Embryonic facial prominence (tissue), 1 donor: ENCODE data around the gene NHSL2.

ENCODE experiments used
- DNase-seq: peaks from one replicate; pipeline ENCODE4 v3.0.0-alpha.2; 2016; ENCODE audit errors: extremely low spot score

The NHSL2 gene

DNA sequence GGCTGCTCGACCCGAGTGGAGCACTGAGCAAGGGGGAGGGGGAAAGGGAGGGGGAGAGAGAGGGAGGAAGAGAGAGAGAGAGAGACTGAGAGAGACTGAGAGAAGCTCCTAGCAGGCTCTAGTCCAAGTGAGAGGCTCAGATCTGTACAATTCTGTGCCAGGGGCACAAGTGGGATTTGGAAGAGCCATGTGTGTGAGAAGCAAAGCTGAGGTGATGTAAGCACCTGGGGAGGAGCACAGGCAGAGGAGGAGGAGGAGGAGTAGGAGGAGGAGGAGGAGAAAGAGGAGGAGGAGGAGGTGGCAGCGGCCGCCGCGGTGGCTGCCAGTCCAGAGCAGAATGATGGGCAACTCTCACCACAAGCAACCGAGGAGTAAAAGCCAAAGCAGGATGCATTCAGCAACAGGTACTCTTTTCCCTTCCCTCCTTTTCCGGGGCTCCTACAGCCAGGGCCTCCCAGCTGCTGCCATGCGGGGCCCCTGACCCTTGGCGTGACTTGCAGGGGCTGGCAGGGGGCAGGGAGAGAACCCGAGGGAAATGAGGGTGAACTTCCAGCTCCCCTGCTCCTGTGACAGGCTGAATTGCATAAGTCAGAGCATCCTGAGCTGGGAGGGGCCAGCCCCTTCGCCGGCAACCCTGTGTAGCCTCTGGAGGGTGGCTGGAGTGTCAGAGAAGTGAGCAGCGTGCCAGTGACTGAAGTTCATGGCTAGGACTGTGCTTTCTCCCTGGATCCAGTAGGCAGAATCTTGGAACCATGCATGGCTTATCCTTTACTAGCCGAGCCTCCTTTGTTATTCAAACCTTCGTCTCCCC lies 158.9 kb downstream of the NHSL2 start:
- no peak for DNase-seq

DNA sequence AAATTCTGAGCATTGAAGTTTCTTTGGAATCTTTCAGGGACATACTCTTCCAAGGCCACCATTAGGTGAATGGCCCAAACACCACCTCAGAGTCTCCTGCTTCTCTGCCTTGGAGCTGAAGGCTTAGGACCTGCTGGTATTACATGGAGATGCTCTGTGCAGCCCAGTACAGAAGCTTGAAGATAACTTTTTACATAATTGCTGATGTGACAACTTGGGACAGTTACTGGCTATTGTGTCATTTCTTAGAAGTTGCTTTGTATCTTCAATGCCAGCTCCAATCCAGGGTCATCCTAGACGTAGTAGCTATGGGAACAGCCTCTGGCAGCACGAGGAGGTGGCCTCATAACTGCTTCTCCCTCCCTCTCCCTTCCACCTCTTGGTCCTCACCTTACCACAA lies 160.6 kb downstream of the NHSL2 start:
- DNase-seq = no peak

- no peak for DNase-seq
These were observed 163.0 kb downstream of the NHSL2 start for GRCh38 chrX:72073633-72074032.

DNA sequence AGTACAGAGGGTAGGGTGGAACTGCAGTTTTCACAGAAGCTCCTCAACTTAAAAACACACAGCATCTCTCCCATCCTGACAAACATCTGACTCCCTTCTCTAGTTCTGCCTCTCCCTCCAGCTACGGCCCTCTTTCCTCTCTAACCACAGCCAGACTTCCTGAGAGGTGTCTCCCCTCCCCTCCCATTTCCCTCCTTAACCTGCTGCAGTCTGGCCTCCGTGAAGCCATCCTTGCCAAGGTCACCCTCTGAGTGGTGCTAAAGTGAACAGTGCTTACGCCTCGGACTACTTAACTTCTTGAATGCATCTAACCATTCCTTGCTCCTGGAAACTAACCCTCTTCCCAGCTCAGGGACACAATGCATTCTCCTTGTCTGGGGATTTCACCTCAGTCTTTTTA lies 167.8 kb downstream of the NHSL2 start:
- DNase-seq = no peak

DNA sequence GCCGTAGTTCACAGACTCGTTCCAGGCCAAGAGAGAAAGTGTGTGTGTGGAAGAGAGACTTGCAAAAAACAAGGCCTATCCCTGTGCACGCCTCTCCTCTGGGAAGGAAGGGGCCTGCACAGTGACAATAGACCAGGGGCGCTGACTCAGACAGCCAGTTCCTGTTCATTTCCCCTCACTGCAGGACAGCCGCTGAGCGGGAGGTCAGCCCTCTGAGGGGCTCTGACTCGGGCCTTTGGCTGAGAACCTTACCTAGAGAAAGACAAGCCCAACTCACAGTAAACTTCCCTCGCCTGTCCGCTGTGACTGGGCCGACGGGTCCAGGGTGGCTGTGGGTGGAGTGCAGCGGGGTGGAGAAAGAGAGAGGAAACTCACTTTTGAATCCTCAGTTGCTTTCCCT lies 169.0 kb downstream of the NHSL2 start:
- no peak for DNase-seq

GRCh38 chrX:72080150-72080549 lies 169.5 kb downstream of the NHSL2 start:
- no peak for DNase-seq

DNA sequence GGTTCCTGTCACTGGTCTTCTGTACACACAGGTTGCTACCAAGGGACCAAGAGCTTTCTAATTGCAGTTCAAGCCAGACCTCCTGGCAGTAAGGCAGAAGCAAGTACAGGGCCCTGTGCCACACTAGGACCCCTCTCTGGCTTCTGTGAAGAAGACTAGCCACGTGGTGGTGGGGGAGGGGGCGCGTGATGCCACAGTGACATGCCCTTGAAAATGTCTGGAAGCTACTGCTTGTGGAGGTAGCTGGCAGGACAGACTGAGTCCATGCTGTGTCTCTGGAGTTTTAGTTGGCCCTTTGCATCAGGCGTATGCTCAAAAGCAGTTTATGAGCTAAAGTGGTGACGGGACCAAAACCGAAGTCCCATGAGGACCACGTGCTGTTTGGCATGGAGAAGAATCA lies 170.2 kb downstream of the NHSL2 start:
- DNase-seq = no peak

DNA sequence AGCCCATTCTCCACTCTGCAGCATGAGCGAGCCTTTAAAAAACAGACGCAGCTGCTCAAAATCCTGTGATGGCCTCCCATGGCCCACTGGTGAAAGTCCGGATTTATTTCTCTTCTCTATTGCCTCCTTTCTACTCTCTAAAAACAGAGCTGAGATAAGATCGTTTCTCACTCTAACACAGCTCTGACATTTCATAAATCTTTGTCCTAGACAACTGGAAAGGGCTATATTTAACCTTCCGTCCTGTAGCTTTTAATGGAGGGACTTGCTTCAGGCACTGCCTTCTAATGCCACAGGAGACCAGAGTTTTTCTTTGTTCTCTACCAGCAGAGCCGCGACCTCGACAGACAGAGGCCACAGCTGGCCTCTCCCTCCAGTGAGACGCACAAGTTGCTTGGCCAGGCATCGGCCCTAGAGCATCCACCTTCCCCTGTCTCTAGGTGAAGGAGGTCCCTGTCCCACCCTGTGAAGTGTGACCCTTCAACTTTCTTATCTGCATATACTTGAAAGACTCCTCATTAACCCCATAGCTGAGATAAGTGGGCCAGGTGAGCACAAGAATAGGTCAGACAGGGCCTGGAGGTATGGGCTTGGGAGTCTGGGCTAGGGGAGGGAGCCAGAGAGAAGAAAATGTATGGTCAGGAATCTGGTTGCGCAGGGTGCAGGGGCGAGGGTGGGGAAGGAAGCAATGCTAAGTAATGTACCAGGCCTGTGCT lies 171.1 kb downstream of the NHSL2 start:
- DNase-seq = no peak

- DNase-seq = no peak
These were observed 172.6 kb downstream of the NHSL2 start for GRCh38 chrX:72083291-72083690.

GRCh38 chrX:72084114-72084513 lies 173.5 kb downstream of the NHSL2 start:
- no peak for DNase-seq

GRCh38 chrX:72086995-72087394 lies 176.3 kb downstream of the NHSL2 start:
- DNase-seq = no peak

GRCh38 chrX:72088761-72089160 lies 178.1 kb downstream of the NHSL2 start:
- DNase-seq = no peak

DNA sequence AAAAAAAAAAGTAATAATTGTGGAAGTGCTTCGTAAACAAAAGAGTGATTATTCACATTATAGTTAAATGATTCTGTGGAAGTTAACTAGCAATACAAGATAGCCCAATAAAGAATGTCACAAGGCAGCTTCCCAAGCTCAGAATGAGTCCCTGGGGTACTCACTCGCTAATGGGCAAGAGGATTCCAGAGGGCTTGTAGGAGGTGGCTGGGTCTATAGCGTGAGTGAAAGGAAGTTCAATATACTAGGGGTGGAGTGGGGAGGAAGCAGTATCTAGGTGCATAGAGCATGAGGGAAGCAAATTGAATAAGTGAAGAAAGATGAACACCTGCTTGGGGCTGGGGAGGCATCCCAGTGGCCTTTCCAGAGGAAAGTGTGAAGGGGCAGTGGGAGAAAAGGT lies 178.6 kb downstream of the NHSL2 start:
- DNase-seq = no peak

DNA sequence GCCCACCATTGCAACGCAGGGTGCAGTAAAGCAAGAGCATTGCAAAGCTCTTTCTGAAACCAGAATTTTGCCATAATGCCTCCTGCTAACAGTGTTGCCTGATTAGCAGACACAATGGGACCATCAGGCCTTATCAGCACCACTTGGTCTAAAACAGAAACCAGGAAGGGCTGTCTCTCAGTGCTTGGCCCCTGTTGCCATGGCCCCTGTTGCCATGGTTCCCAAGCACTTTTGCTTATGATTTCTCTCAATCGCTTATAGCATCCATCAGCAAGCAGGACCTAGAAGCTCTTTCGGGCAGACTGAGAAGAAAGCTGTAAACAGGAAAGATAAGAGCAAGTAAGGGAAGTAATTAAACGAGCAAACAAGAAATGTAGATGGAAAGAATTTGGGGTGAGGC lies 184.2 kb downstream of the NHSL2 start:
- no peak for DNase-seq

- no peak for DNase-seq
These were observed 184.7 kb downstream of the NHSL2 start for GRCh38 chrX:72095370-72095769.

DNA sequence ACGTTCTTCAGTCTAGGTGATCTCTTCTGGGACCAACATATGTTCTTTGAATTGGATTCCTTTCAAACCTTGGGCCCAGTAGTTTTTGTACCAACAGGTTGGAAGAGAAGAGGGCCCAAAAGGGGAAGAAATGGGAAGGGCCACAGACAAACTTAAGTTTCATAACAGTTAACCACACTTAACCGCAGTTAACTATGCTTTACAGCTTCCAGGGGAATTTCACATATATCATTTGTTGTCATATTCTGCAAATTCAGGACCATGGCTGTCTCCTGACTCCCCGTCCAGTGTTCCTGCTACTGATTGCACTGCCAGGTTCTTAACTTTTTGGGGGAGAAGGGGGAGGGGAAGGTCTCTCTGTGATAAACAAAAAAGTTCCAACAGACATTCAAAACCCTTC lies 186.5 kb downstream of the NHSL2 start:
- DNase-seq = no peak

- DNase-seq = no peak
These were observed 189.6 kb downstream of the NHSL2 start for GRCh38 chrX:72100051-72100755.

DNA sequence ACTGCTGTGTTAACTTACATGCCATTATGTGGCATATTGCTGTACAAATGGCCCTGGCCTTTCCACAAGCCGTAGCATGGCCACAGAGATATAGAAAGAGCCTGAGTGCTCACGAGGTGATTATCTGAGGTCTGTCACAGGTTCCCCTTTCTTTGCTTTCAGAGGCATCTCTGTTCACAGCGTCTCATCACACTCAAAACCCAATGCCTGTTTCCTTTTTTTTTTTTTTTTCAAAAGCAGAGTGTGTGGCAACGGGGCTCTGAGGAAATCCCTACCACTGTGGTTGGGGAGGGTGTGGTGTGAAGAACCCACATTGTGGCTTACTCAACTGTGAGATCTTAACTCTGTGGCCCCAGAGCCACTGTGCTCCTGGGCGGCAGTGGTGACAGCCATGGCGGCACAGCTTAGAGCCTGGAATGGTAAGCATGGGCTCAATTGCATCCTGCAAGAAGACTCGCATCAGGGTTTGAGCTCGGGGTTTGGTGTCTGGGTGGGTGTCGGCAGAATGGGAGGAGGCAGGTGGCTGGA lies 190.2 kb downstream of the NHSL2 start:
- no peak for DNase-seq

DNA sequence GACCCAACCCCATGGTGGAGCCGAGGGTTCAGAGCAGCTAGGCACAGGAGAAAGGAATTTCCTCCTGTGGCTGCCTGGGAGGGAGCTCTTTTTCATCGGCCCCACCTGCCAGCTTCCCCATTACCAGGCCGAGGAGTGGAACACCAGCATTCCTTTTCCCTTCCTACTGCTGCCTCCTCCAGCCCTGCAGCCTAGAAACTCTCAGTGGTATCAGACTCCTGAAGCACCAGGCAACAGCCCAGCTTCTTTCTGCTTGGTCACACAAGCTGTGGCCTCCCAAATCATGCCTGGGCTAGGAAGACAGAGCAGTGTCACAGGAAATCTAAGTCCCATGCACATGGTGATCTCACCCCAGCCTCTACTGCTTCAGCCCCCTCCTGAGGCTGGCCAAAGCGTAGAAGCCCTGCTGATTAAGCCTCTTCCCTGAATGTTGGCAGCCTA lies 191.0 kb downstream of the NHSL2 start:
- DNase-seq = no peak

GRCh38 chrX:72102126-72102525 lies 191.5 kb downstream of the NHSL2 start:
- DNase-seq = no peak

- no peak for DNase-seq
These were observed 192.1 kb downstream of the NHSL2 start for GRCh38 chrX:72102760-72103159.

DNA sequence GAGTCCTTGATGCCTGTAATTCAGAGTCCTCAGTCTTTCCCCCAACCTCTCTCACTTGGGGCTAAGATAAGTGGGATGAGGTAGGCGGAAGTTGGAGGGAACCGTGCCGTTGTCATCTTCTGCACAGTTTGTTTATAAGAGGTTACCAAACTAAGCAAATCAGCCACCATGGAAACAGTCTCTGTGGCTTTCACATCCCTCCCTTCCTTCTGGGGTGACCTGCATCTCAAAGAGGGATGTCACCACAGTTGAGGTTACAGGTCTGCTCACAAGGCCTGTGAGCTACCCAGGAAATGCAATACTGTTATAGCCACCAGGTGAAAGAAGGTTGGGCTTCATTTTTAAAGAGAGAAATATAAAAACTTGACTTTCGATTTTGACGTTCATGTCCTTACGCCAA lies 194.8 kb downstream of the NHSL2 start:
- no peak for DNase-seq
